ENCODE measurements around the gene UTS2B.

The UTS2B gene

DNA sequence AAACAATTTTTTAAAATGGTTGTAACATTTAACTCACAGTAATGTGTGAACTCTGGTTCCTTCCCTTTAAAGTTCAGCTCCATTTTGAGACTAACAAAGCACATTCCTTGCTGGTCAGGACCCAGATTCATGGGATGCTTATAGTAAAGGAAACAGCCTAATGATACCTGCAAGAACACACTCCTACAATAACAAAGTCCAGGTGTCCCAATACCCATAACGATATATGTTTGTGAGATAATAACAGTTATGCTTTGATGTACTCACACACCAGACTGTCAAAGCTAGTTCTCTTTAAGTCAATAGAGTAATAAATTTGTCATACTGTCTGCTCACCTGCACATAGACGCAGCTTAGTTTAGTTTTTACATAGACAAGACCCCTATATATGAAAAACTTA is 17.0 kb downstream of the UTS2B start:
- Histone ChIP-seq H3K4me3 (ENCODE audit: low read depth in 1 of 2, low read length in 1 of 2) (no peak overlapping the region), H3K27ac (no peak overlapping the region), H3K9me3 (no peaks in the 10 kb centered on the region), H3K27me3 (no peaks in the 10 kb centered on the region), H3K4me1 (ENCODE audit: control insufficient read depth in 1 of 2, insufficient read depth in 1 of 2, low read depth in 1 of 2, low read length in 1 of 2) (no peaks in the 10 kb centered on the region), H3K36me3 (no peaks in the 10 kb centered on the region)
- TF ChIP-seq, protein P1, sequence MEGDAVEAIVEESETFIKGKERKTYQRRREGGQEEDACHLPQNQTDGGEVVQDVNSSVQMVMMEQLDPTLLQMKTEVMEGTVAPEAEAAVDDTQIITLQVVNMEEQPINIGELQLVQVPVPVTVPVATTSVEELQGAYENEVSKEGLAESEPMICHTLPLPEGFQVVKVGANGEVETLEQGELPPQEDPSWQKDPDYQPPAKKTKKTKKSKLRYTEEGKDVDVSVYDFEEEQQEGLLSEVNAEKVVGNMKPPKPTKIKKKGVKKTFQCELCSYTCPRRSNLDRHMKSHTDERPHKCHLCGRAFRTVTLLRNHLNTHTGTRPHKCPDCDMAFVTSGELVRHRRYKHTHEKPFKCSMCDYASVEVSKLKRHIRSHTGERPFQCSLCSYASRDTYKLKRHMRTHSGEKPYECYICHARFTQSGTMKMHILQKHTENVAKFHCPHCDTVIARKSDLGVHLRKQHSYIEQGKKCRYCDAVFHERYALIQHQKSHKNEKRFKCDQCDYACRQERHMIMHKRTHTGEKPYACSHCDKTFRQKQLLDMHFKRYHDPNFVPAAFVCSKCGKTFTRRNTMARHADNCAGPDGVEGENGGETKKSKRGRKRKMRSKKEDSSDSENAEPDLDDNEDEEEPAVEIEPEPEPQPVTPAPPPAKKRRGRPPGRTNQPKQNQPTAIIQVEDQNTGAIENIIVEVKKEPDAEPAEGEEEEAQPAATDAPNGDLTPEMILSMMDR (IDR thresholded peaks at IDR 0.05), result no peak

DNA sequence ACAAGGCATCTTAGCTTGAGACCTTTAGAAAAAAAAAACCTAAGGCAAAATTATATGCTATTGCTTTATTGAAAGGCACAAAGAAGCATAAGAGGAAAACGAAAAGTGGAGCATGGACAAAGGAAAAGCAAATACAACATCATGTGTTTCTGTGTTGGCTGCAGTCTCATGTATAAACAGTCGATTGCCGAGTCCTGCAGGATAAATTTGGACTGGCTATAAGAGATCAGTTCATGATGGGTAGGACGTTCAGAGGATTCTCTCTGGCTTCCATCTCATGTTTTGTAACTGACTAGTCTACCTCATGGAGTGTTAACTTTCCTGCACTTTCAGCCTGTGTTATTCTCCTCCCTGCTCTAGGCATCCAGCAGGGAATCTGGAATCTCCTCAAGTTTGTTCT is 23.0 kb downstream of the UTS2B start:
- Histone ChIP-seq H3K27me3 (no peaks in the 10 kb centered on the region), H3K9me3 (no peaks in the 10 kb centered on the region), H3K4me1 (ENCODE audit: control insufficient read depth in 1 of 2, insufficient read depth in 1 of 2, low read depth in 1 of 2, low read length in 1 of 2) (no peaks in the 10 kb centered on the region), H3K36me3 (no peaks in the 10 kb centered on the region), H3K4me3 (ENCODE audit: low read depth in 1 of 2, low read length in 1 of 2) (no peak overlapping the region), H3K27ac (no peak overlapping the region)
- TF ChIP-seq, protein P1 (IDR thresholded peaks at IDR 0.05), result no peak

DNA sequence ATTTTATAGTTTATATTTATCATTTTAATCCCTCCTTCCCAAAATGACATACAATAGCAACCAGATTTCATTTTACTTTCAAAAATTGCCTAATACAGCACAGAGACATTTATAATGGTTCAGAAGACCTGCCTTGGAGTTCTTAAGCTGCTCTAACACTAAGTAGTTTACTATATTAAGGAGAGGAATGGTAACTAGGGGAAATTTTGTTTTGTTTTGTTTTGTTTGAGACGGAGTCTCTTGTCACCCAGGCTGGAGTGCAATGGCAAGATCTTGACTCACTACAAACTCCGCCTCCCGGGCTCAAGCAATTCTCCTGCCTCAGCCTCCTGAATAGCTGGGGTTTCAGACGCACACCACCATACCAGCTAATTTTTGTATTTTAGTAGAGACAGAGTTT is 23.9 kb downstream of the UTS2B start:
- no peaks in the 10 kb centered on the region for H3K27me3 ChIP-seq
- H3K4me3 ChIP-seq (ENCODE audit: low read depth in 1 of 2, low read length in 1 of 2), result no peak overlapping the region
- TF ChIP-seq, protein P1 (IDR thresholded peaks at IDR 0.05), result no peak
- H3K27ac ChIP-seq, result no peak overlapping the region
- no peaks in the 10 kb centered on the region for H3K36me3 ChIP-seq
- H3K4me1 ChIP-seq (ENCODE audit: control insufficient read depth in 1 of 2, insufficient read depth in 1 of 2, low read depth in 1 of 2, low read length in 1 of 2), result no peaks in the 10 kb centered on the region
- H3K9me3 ChIP-seq, result no peaks in the 10 kb centered on the region

DNA sequence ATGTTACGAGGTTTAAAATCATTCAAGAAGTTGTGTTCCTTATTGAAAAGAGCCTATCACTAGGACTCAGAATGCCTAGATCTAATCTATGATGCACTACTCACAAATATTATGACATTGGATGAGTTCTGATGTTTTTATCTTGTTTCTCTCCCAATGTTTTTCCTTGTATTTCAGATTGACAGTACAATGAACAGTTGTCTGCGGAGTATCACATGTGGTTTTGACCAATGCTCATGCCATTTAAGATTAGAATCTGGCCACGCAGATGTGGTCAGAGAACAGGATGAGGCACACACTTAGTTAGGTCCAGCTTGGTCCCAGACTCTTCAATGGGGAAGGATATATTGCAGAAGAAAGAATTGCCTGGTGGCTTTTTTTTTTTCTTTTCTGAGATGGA is 26.7 kb downstream of the UTS2B start:
- TF ChIP-seq, protein P1 (IDR thresholded peaks at IDR 0.05), result no peak
- Histone ChIP-seq H3K4me1 (ENCODE audit: control insufficient read depth in 1 of 2, insufficient read depth in 1 of 2, low read depth in 1 of 2, low read length in 1 of 2) (no peaks in the 10 kb centered on the region), H3K9me3 (no peaks in the 10 kb centered on the region), H3K4me3 (ENCODE audit: low read depth in 1 of 2, low read length in 1 of 2) (no peak overlapping the region), H3K27me3 (no peaks in the 10 kb centered on the region), H3K36me3 (no peaks in the 10 kb centered on the region), H3K27ac (no peak overlapping the region)

DNA sequence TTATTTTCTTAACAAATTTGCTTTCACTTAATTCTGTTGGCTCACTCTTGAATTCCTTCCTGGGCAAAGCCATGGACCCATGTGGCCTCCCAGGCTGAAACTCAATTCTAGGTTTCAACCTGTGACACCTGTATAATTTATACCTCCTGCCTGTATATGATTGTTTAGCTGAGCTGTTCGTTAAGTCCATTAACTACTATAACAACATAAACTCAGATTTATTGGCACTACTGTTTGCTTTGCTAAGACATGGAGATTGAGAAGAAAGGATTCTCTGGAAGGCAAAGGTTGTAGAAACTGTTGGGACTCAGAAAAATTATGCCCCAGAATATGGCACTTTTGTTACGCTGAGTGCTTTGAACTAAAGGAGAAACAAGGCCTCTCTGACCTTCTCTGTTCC is 27.9 kb downstream of the UTS2B start:
- Histone ChIP-seq H3K27me3 (no peaks in the 10 kb centered on the region), H3K27ac (no peak overlapping the region), H3K9me3 (no peaks in the 10 kb centered on the region), H3K4me3 (ENCODE audit: low read depth in 1 of 2, low read length in 1 of 2) (no peak overlapping the region), H3K36me3 (no peaks in the 10 kb centered on the region), H3K4me1 (ENCODE audit: control insufficient read depth in 1 of 2, insufficient read depth in 1 of 2, low read depth in 1 of 2, low read length in 1 of 2) (no peaks in the 10 kb centered on the region)
- TF ChIP-seq, protein P1 (IDR thresholded peaks at IDR 0.05), result no peak

All from neutrophil (primary cell).